ENCODE data around the gene G6PC1.

G6PC1 gene

GRCh38 chr17:42900460-42901331, at the start of gene G6PC1:
Gene G6PC1 (plus strand): TSS chr17:42900799. CDS start chr17:42900877, 78 bp downstream.
- TF ChIP-seq NFIC (IDR thresholded peaks at IDR 0.05) = no peak
- TF ChIP-seq TAF1 (IDR thresholded peaks at IDR 0.05; ENCODE audit: low read depth) = no peak

GRCh38 chr17:42850954-42851353, 49.6 kb upstream of the G6PC1 start, which contains the start of gene AOC3:
Gene AOC3 (plus strand): TSS chr17:42851199. CDS start chr17:42851344, 145 bp downstream.
- TF ChIP-seq YY1 (IDR thresholded peaks at IDR 0.05; ENCODE audit: low read depth) (no peak), NFIC (IDR thresholded peaks at IDR 0.05) (no peak), RAD21 (IDR thresholded peaks at IDR 0.05; ENCODE audit: low read depth) (no peak), CEBPB (IDR thresholded peaks at IDR 0.05) (no peak), TCF12 (IDR thresholded peaks at IDR 0.05; ENCODE audit: low read depth) (no peak), MAX (IDR thresholded peaks at IDR 0.05) (no peak), EGR1 (IDR thresholded peaks at IDR 0.05) (no peak), CREB1 (IDR thresholded peaks at IDR 0.05; ENCODE audit: low read depth) (no peak), USF1 (IDR thresholded peaks at IDR 0.05) (no peak), TEAD4 (IDR thresholded peaks at IDR 0.05) (no peak), REST (IDR thresholded peaks at IDR 0.05; ENCODE audit: low read depth) (no peak), TAF1 (IDR thresholded peaks at IDR 0.05; ENCODE audit: low read depth) (no peak), EP300 (IDR thresholded peaks at IDR 0.05; ENCODE audit: borderline replicate concordance) (no peak), ZBTB7A (IDR thresholded peaks at IDR 0.05; ENCODE audit: low read depth) (no peak), FOXM1 (IDR thresholded peaks at IDR 0.05; ENCODE audit: borderline replicate concordance, low read depth) (no peak)

GRCh38 chr17:42852351-42852750, 48.2 kb upstream of the G6PC1 start:
- no peak for TF ChIP-seq CREB1 (IDR thresholded peaks at IDR 0.05; ENCODE audit: low read depth)
- TF ChIP-seq NFIC (IDR thresholded peaks at IDR 0.05) = no peak
- TF ChIP-seq ZBTB7A (IDR thresholded peaks at IDR 0.05; ENCODE audit: low read depth) = no peak
- no peak for TF ChIP-seq USF1 (IDR thresholded peaks at IDR 0.05)
- no peak for TF ChIP-seq TAF1 (IDR thresholded peaks at IDR 0.05; ENCODE audit: low read depth)
- TF ChIP-seq EGR1 (IDR thresholded peaks at IDR 0.05) = no peak
- no peak for TF ChIP-seq FOXM1 (IDR thresholded peaks at IDR 0.05; ENCODE audit: borderline replicate concordance, low read depth)

GRCh38 chr17:42853004-42853403, 47.6 kb upstream of the G6PC1 start:
- TF ChIP-seq NFIC (IDR thresholded peaks at IDR 0.05) = no peak

GRCh38 chr17:42853597-42853967, 47.0 kb upstream of the G6PC1 start:
- TF ChIP-seq TAF1 (IDR thresholded peaks at IDR 0.05; ENCODE audit: low read depth) (no peak), MAX (IDR thresholded peaks at IDR 0.05) (no peak), USF1 (IDR thresholded peaks at IDR 0.05) (no peak), EGR1 (IDR thresholded peaks at IDR 0.05) (no peak), EP300 (IDR thresholded peaks at IDR 0.05; ENCODE audit: borderline replicate concordance) (no peak), TCF12 (IDR thresholded peaks at IDR 0.05; ENCODE audit: low read depth) (no peak), CEBPB (IDR thresholded peaks at IDR 0.05) (no peak)

GRCh38 chr17:42853968-42854790, 46.4 kb upstream of the G6PC1 start:
- no peak for TF ChIP-seq CREB1 (IDR thresholded peaks at IDR 0.05; ENCODE audit: low read depth)
- no peak for TF ChIP-seq FOXM1 (IDR thresholded peaks at IDR 0.05; ENCODE audit: borderline replicate concordance, low read depth)
- TF ChIP-seq EGR1 (IDR thresholded peaks at IDR 0.05) = no peak
- TF ChIP-seq NFIC (IDR thresholded peaks at IDR 0.05) = no peak
- TF ChIP-seq MAX (IDR thresholded peaks at IDR 0.05) = no peak
- TF ChIP-seq TCF12 (IDR thresholded peaks at IDR 0.05; ENCODE audit: low read depth) = no peak
- TF ChIP-seq USF1 (IDR thresholded peaks at IDR 0.05) = no peak
- no peak for TF ChIP-seq TAF1 (IDR thresholded peaks at IDR 0.05; ENCODE audit: low read depth)
- no peak for TF ChIP-seq EP300 (IDR thresholded peaks at IDR 0.05; ENCODE audit: borderline replicate concordance)
- no peak for TF ChIP-seq ZBTB7A (IDR thresholded peaks at IDR 0.05; ENCODE audit: low read depth)
- no peak for TF ChIP-seq RAD21 (IDR thresholded peaks at IDR 0.05; ENCODE audit: low read depth)
- no peak for TF ChIP-seq TEAD4 (IDR thresholded peaks at IDR 0.05)
- no peak for TF ChIP-seq REST (IDR thresholded peaks at IDR 0.05; ENCODE audit: low read depth)
- TF ChIP-seq YY1 (IDR thresholded peaks at IDR 0.05; ENCODE audit: low read depth) = no peak

Data from Ishikawa (cell line).